Myometrial cell (primary cell): ENCODE measurements around the gene CACNG7. TPM values are rescaled to one million over a fixed set of nuclear protein-coding genes. Genes with fewer than 3 reads are reported as not detected.

Experiments
- total RNA-seq: library from RNA; depleted of rRNA; stranded (reverse); fragments of >200 nt; gene quantifications from 2 replicates; pipeline ENCODE4 v1.2.3, GENCODE V29; 2015

Gene CACNG7, protein sequence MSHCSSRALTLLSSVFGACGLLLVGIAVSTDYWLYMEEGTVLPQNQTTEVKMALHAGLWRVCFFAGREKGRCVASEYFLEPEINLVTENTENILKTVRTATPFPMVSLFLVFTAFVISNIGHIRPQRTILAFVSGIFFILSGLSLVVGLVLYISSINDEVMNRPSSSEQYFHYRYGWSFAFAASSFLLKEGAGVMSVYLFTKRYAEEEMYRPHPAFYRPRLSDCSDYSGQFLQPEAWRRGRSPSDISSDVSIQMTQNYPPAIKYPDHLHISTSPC
- total RNA-seq = under 0.01 TPM in 1 of 2 replicates, not detected in the other

DNA sequence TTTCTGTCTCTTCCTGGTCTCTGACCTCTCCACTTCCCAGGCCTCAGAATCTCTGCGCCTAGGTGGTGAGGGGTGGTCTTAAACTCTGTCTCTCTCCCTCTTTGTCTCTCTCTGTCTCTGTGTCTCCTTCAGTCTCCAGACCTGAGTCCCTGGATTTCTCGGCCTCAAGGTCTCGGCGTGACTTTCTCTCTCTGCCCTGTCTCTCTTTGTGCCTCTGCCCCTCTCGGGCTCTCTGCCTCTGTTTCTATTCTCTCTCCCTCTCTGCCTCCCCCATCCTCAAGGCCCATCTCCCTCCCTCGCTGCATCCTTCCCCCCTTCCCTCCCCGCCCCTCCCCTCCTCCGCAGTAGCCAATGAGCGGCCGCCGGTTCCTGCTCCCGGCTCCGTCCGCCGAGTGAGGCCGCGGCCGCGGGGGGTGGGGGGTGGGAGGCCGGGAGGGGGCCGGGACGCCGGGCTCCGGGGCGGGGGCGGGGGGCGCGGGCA, at the start of gene CACNG7:
Gene CACNG7, plus strand, starts transcription at position 344 of the 481 bp plus-strand sequence. CDS start 3,554 bp downstream, outside the sequence.

DNA sequence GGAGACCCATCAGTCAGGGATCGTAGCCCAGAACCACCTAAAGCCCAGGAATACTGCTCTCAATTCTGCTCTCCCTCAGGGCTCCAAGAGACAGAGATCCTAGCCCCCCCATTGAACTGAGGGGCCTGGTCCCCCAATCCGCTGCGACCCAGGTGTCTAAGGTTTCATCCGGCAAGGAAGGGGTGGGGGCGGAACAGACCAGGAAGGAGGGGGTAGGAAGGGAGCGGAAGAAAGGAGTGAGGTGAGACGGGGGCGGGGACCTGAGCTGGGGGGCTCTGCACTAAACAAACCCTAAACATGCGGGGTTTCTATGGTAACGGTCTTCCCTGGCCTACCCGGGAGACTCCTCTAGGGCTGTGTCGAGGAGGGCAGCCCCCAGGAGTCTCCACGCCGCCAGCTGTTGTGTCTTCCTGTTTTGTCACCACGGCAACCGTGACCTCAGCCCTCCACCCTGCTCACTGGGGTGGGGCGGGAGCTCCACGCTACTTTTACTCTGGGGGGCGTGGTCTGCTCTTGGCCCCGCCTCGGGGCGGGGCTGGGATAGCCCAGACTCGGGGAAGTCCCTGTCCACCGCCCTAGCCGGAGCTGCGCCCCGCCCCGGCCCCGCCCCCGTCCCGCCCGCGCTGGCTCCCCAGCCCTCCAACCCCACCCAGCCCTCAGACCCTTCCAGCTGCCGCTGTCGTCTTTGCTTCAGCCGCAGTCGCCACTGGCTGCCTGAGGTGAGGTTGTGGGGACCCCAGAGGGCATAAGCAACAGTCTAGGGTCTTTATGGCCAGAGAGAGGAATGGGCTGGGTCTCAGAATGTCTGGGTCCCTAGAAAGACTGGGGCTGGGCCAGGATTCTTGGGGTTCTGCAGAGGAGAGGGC, 41.6 kb upstream of the CACNG7 start, which contains the start of gene MYADM:
Gene MYADM, plus strand, starts transcription at position 659 of the 866 bp plus-strand sequence. CDS start 5,647 bp downstream, outside the sequence.

DNA sequence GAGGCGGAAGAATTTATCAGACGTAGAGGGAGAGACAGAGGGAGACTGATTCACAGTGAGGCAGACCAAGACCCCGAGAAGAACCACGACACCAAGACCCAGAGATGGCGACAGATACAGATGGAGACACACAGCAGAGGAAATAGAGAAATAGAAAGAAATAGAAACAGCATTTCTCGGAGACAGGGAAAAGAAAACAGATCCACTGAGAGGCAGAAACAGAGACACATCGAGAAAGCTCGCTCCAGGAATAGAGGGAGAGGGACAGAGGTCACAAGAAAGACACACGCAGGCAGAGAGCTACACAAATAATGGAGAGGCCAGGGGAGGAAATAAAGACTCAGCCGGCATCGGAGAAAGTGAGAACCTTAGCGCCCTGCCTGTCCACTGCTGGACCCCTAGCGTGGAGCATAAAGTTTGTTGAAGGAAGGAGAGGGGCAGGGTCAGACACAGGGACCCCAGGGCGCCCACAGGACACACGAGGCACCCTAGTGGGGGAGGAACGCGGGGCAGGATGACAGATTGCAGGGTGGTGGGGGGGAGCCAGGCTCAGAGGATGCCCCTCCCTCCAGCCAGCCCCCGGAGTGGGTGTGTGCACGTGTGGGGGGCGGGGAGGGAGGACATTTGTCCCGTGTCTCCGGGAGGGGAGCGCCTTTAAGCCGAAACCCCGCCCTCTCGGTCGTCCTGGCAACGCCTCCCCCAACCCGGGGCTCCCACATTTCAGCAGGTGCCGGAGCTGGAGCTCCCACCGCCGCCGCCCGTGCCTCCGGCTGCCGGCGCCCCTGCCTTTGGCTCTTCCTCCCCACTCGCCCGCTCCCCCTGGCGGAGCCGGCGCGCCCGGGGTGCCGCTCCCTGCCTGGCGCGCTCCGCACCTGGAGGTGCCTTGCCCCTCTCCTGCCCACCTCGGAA, 27.3 kb upstream of the CACNG7 start, which contains the start of gene PRKCG:
Gene PRKCG, plus strand, starts transcription at position 716 of the 909 bp plus-strand sequence. CDS start 298 bp downstream, outside the sequence.

DNA sequence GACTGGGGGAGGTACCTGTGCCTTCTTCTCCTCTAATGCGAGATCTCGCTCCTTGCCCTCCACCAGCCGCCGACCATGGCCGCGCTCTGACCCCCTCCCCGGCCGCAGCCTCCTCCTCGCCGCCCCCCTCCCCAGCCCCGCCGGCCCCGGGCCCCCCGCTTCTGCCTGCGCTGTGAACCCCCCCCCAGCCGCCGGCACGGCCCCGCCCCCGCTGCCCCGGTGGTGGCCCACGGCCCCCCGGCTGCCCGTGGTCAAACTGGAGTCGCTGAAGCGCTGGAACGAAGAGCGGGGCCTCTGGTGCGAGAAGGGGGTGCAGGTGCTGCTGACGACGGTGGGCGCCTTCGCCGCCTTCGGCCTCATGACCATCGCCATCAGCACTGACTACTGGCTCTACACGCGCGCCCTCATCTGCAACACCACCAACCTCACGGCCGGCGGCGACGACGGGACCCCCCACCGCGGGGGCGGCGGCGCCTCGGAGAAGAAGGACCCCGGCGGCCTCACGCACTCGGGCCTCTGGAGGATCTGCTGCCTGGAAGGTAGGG, 53.9 kb downstream of the CACNG7 start, which contains the start of gene CACNG8:
Gene CACNG8, plus strand, starts transcription at position 51 of the 545 bp plus-strand sequence.

DNA sequence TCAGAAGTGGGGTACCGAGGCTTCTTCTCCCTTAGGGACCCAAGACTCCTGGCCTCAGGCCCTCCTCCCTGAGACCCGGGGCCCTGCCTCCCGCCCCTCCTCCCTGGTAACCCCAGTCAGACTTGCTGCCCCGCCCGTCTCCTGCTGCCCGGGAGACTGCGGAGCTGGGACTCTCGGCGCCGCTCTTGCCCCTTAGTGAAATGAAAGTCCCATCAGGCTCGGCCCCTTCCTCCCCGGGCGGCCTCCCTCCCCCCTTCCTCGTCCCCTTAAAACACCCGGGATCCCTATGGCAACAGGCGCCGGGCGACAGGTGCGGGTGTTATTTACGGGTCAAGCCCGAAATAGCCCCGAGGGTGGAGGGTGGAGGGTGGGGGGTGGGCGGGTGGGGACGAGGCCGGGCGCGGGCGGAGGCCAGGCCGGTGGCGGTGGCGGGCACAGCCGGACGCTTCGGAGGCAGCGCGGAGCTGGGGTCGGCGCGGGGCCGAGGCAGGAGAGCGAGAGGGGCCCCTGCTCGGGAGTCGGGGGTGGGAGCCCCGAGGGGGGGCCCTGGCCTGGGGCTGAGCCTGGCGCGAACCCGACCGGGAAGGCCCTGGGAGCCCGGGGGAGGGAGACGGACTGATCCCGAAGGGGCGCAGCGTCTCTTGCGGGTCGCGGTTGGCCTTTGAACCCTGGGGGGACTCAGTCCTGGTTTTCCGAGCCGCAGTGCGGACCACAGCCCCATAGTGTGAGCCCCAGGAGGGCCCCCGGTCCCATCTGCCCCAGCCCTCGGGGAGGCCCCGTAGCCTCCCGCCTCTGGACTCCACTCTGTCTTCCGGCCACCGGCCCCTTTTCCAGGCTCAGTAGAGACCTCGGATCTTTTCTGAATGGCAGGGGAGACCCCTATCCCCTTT, 82.4 kb downstream of the CACNG7 start, which contains the start of gene CACNG6:
Gene CACNG6, plus strand, starts transcription at position 414 of the 890 bp plus-strand sequence. CDS start 1,241 bp downstream, outside the sequence.

Other genes with a start within 250 kb of the CACNG7 start
- gene NLRP12, start 85.0 kb upstream of the CACNG7 start, total RNA-seq = not detected in 2 replicates
- 67.2 and 68.3 TPM in 2 replicates for gene MYADM, start 41.4 kb upstream of the CACNG7 start, total RNA-seq
- gene PRKCG, start 27.1 kb upstream of the CACNG7 start, total RNA-seq = not detected in 2 replicates
- under 0.01 TPM in 2 replicates for gene CACNG8, start 53.7 kb downstream of the CACNG7 start, total RNA-seq
- gene CACNG6, start 82.4 kb downstream of the CACNG7 start, total RNA-seq = 0.18 and 1.2 TPM in 2 replicates
- gene VSTM1, start 154.6 kb downstream of the CACNG7 start, total RNA-seq = not detected in 2 replicates
- gene TARM1, start 172.1 kb downstream of the CACNG7 start, total RNA-seq = not detected in 2 replicates
- gene OSCAR, start 191.5 kb downstream of the CACNG7 start, total RNA-seq = under 0.01 TPM in 1 of 2 replicates, not detected in the other
- 10.3 and 42.7 TPM in 2 replicates for gene NDUFA3, start 193.6 kb downstream of the CACNG7 start, total RNA-seq
- 22.0 and 31.4 TPM in 2 replicates for gene TFPT, start 206.4 kb downstream of the CACNG7 start, total RNA-seq
- 79.4 and 89.7 TPM in 2 replicates for gene PRPF31, start 206.5 kb downstream of the CACNG7 start, total RNA-seq
- gene CNOT3, start 228.5 kb downstream of the CACNG7 start, total RNA-seq = 10.3 and 26.2 TPM in 2 replicates